Measurements from ENCODE around the gene DNAH10. TPM values are rescaled to one million over a fixed set of nuclear protein-coding genes. Genes with fewer than 3 reads are reported as not detected.

DNAH10 gene
- total RNA-seq, 1 experiment from 2014 or later, result not detected

DNA sequence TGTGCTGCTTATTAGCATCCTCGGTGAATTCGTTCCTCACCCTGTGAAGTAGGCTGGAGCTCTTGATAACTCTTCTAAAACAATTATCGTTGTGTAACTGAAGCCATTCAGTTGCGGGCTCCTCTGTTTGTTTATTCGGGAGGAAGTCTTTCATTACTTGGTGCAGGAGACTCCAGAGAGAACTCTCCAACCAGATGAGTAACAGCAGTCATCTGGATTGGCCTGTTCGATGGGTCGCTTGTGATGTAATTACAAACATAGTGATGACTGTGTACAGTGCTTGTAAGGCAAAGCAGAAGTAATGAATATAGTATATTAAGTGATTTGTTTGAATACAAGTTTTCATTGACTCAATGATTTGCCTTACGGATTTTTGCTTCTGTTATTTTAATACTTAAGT, 39.1 kb upstream of the DNAH10 start:
- BruUV-seq (replicated peaks), result no TSS peak
- H3K9me3 ChIP-seq (ENCODE audit: insufficient read depth, low read depth), result no peaks in the 10 kb centered on the region
- H3K27me3 ChIP-seq (ENCODE audit: insufficient read depth, low read depth), result no peaks in the 10 kb centered on the region
- TF ChIP-seq CTCF (conservative IDR thresholded peaks at IDR 0.05) (no peak), EZH2 (IDR thresholded peaks at IDR 0.05; ENCODE audit: low read depth) (no peak)
- no peaks in the 10 kb centered on the region for H4K20me1 ChIP-seq (ENCODE audit: insufficient read depth)
- ChIA-PET CTCF (no interaction called here), POLR2A (ENCODE audit: unreplicated experiment) (no interaction called here)
- no peaks in the 10 kb centered on the region for H3K4me1 ChIP-seq (replicated peaks; ENCODE audit: insufficient read depth)
- no peaks in the 10 kb centered on the region for H3K9me2 ChIP-seq (ENCODE audit: insufficient read depth)
- H3F3A ChIP-seq (ENCODE audit: insufficient read depth, low read depth), result no peaks in the 10 kb centered on the region
- H3K36me3 ChIP-seq (ENCODE audit: low read depth), result peaks cover 9% of the 10 kb centered on the region; the same call in 1 of the 2 replicates
- H2AFZ ChIP-seq, result no peak overlapping the region
- H3K4me3 ChIP-seq, result no peak overlapping the region
- intact Hi-C loops (cut with micrococcal nuclease; ENCODE audit: unreplicated experiment), result no loop called here
- no peak overlapping the region for H3K27ac ChIP-seq
- no peak for DNase-seq
- no peak overlapping the region for H3K4me2 ChIP-seq
- H3K79me2 ChIP-seq (ENCODE audit: low read depth), result no peaks in the 10 kb centered on the region

GRCh38 chr12:123723765-123724164, 38.3 kb upstream of the DNAH10 start:
- ChIA-PET CTCF (no interaction called here), POLR2A (ENCODE audit: unreplicated experiment) (no interaction called here)
- DNase-seq, result no peak
- TF ChIP-seq EZH2 (IDR thresholded peaks at IDR 0.05; ENCODE audit: low read depth) (no peak), CTCF (conservative IDR thresholded peaks at IDR 0.05) (no peak)
- H3K9me3 ChIP-seq (ENCODE audit: insufficient read depth, low read depth), result no peaks in the 10 kb centered on the region
- H3K4me1 ChIP-seq (replicated peaks; ENCODE audit: insufficient read depth), result no peaks in the 10 kb centered on the region
- BruUV-seq (replicated peaks), result no TSS peak
- no peak overlapping the region for H3K4me2 ChIP-seq
- no peaks in the 10 kb centered on the region for H3K27me3 ChIP-seq (ENCODE audit: insufficient read depth, low read depth)
- no peaks in the 10 kb centered on the region for H3F3A ChIP-seq (ENCODE audit: insufficient read depth, low read depth)
- no peaks in the 10 kb centered on the region for H3K79me2 ChIP-seq (ENCODE audit: low read depth)
- no peak overlapping the region for H3K4me3 ChIP-seq
- no peaks in the 10 kb centered on the region for H4K20me1 ChIP-seq (ENCODE audit: insufficient read depth)
- H3K9me2 ChIP-seq (ENCODE audit: insufficient read depth), result no peaks in the 10 kb centered on the region
- no peak overlapping the region for H3K27ac ChIP-seq
- H2AFZ ChIP-seq, result no peak overlapping the region
- H3K36me3 ChIP-seq (ENCODE audit: low read depth), result peaks cover 9% of the 10 kb centered on the region; the same call in 1 of the 2 replicates
- intact Hi-C loops (cut with micrococcal nuclease; ENCODE audit: unreplicated experiment), result no loop called here

DNA sequence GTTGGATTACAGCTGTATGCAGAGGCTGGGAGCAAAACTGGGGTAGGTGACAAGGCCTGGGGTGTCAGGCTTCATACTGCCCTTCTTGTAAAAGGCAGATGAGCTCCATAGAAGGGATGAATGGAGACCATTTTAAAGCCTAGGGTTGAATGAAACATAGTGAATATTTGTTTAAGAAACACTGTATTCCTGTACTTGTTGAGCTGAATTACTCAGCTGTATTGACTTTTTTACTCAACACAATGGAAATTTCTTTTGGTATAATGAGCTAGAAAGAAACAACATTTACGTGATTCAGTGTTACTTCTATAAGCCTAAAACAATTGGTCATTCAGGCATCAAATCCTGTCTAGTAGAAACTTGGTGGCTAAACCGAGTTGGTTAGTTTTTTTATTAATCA, 35.9 kb upstream of the DNAH10 start:
- Histone ChIP-seq H3F3A (ENCODE audit: insufficient read depth, low read depth) (no peaks in the 10 kb centered on the region), H4K20me1 (ENCODE audit: insufficient read depth) (no peaks in the 10 kb centered on the region), H3K9me3 (ENCODE audit: insufficient read depth, low read depth) (no peaks in the 10 kb centered on the region), H3K27me3 (ENCODE audit: insufficient read depth, low read depth) (no peaks in the 10 kb centered on the region), H3K36me3 (ENCODE audit: low read depth) (peaks cover 9% of the 10 kb centered on the region; the same call in 1 of the 2 replicates), H3K9me2 (ENCODE audit: insufficient read depth) (no peaks in the 10 kb centered on the region), H3K79me2 (ENCODE audit: low read depth) (no peaks in the 10 kb centered on the region), H3K27ac (no peak overlapping the region), H3K4me3 (no peak overlapping the region), H3K4me1 (replicated peaks; ENCODE audit: insufficient read depth) (no peaks in the 10 kb centered on the region), H3K4me2 (no peak overlapping the region), H2AFZ (no peak overlapping the region)
- ChIA-PET CTCF (no interaction called here), POLR2A (ENCODE audit: unreplicated experiment) (no interaction called here)
- BruUV-seq (replicated peaks), result no TSS peak
- intact Hi-C loops (cut with micrococcal nuclease; ENCODE audit: unreplicated experiment), result no loop called here
- TF ChIP-seq EZH2 (IDR thresholded peaks at IDR 0.05; ENCODE audit: low read depth) (no peak), CTCF (conservative IDR thresholded peaks at IDR 0.05) (no peak)
- no peak for DNase-seq
